A673 (cell line): ENCODE data around the gene LMO7. TPM values are rescaled to one million over a fixed set of nuclear protein-coding genes. Genes with fewer than 3 reads are reported as not detected.

Experiments used
- BruUV-seq: library from RNA; stranded (reverse); fragments of 400-500 nt; replicated peaks from 2 replicates; lab custom pipeline; 2021; lab: Mats Ljungman, UMichigan
- CTCF ChIA-PET: fragments of 300-600 bp; sonication (Branson Sonifier 250); formaldehyde crosslinking; loops from one replicate; lab custom pipeline; 2022; ENCODE audit warnings: antibody characterized with exemption; lab: Charles Lee
- POLR2A ChIA-PET: fragments of 300-600 bp; sonication (Branson Sonifier 250); formaldehyde crosslinking; loops from one replicate; lab custom pipeline; 2022; ENCODE audit warnings: antibody characterized with exemption; ENCODE audit not compliant: low non-redundant PET; lab: Charles Lee
- DNase-seq: peaks from one replicate; pipeline ENCODE4 v3.0.0-alpha.2; 2015; ENCODE audit warnings: low spot score
- H3K27ac ChIP-seq: fragments of 200-600 bp; sonication (generic); 2 replicates; pipeline ENCODE4 v1.5.1; 2016; ENCODE audit warnings: mixed run types, low read depth, mild to moderate bottlenecking, mixed read lengths, antibody characterized with exemption, low read length; ENCODE audit not compliant: poor library complexity, severe bottlenecking
- H3K27me3 ChIP-seq: fragments of 200-600 bp; sonication (generic); replicated peaks from 2 replicates; pipeline ENCODE4 v1.6.1; 2017; ENCODE audit warnings: mixed run types, low read depth, mild to moderate bottlenecking, mixed read lengths, antibody characterized with exemption, low read length; ENCODE audit not compliant: insufficient read depth, poor library complexity
- H3K36me3 ChIP-seq: fragments of 200-600 bp; sonication (generic); 2 replicates; pipeline ENCODE4 v1.6.1; 2016; ENCODE audit warnings: mixed run types, mild to moderate bottlenecking, mixed read lengths, antibody characterized with exemption, low read length; ENCODE audit not compliant: insufficient read depth, poor library complexity, severe bottlenecking
- H3K4me1 ChIP-seq: fragments of 200-600 bp; sonication (generic); 2 replicates; pipeline ENCODE4 v1.6.1; 2017; ENCODE audit warnings: mixed run types, mild to moderate bottlenecking, mixed read lengths, antibody characterized with exemption, low read length; ENCODE audit not compliant: insufficient read depth, poor library complexity, severe bottlenecking
- H3K4me3 ChIP-seq: fragments of 200-600 bp; sonication (generic); 2 replicates; pipeline ENCODE4 v1.5.1; 2016; ENCODE audit warnings: low read depth, mixed run types, mild to moderate bottlenecking, mixed read lengths, low read length; ENCODE audit not compliant: poor library complexity, severe bottlenecking
- H3K9me3 ChIP-seq: fragments of 200-600 bp; sonication (generic); 2 replicates; pipeline ENCODE4 v1.6.1; 2016; ENCODE audit warnings: mixed run types, low read depth, mild to moderate bottlenecking, mixed read lengths, antibody characterized with exemption, low read length; ENCODE audit not compliant: poor library complexity, severe bottlenecking
- EZH2 ChIP-seq: fragments of 200-600 bp; sonication (generic); IDR thresholded peaks from 2 replicates; pipeline ENCODE4 v1.6.1; 2017; ENCODE audit warnings: borderline replicate concordance, low read depth, mild to moderate bottlenecking, mixed read lengths, antibody characterized with exemption, low read length; ENCODE audit not compliant: poor library complexity, severe bottlenecking
- intact Hi-C: fragments of 100-400 bp; cut with micrococcal nuclease; formaldehyde crosslinking; loops from one replicate; pipeline ENCODE4 v1.10.0; 2022; ENCODE audit not compliant: unreplicated experiment
- total RNA-seq: library from RNA; stranded (reverse); gene quantifications from 2 replicates; pipeline ENCODE4 v1.2.3, GENCODE V29; 2021
- TF ChIP-seq, protein P1 (sequence below): fragments of 300-800, 200-600 bp; sonication (generic); conservative IDR thresholded peaks from 2 replicates; pipeline ENCODE4 v1.5.1; 2017; ENCODE audit warnings: low read depth, mild to moderate bottlenecking, antibody characterized with exemption, low read length, moderate library complexity, mixed read lengths

The LMO7 gene
- total RNA-seq, 1 experiment from 2014 or later = 20.3 TPM

DNA sequence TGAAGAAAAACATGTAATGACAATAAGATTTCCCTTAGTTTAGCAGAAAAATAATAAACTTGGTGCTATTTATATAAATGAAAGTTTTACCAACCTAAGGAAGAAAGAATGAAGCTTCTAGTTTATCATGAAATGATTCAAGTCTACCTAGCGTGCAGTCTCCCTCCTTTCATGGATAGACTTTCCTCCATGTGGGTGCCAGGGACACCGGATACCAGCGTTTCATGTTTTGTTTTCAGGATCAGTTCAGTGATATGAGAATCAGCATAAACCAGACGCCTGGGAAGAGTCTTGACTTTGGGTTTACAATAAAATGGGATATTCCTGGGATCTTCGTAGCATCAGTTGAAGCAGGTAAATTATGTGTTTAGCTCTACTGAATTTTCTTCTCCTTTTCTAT, 196.7 kb downstream of the LMO7 start:
- intact Hi-C loops = no loop called here
- TF ChIP-seq, protein P1, sequence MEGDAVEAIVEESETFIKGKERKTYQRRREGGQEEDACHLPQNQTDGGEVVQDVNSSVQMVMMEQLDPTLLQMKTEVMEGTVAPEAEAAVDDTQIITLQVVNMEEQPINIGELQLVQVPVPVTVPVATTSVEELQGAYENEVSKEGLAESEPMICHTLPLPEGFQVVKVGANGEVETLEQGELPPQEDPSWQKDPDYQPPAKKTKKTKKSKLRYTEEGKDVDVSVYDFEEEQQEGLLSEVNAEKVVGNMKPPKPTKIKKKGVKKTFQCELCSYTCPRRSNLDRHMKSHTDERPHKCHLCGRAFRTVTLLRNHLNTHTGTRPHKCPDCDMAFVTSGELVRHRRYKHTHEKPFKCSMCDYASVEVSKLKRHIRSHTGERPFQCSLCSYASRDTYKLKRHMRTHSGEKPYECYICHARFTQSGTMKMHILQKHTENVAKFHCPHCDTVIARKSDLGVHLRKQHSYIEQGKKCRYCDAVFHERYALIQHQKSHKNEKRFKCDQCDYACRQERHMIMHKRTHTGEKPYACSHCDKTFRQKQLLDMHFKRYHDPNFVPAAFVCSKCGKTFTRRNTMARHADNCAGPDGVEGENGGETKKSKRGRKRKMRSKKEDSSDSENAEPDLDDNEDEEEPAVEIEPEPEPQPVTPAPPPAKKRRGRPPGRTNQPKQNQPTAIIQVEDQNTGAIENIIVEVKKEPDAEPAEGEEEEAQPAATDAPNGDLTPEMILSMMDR = no peak
- TF ChIP-seq EZH2 = no peak
- Histone ChIP-seq H3K27ac (no peak overlapping the region), H3K9me3 (no peaks in the 10 kb centered on the region), H3K27me3 (no peaks in the 10 kb centered on the region), H3K36me3 (no peaks in the 10 kb centered on the region), H3K4me3 (no peak overlapping the region), H3K4me1 (no peaks in the 10 kb centered on the region)
- ChIA-PET CTCF (no interaction called here), POLR2A (no interaction called here)
- no TSS peak for BruUV-seq
- no peak for DNase-seq

DNA sequence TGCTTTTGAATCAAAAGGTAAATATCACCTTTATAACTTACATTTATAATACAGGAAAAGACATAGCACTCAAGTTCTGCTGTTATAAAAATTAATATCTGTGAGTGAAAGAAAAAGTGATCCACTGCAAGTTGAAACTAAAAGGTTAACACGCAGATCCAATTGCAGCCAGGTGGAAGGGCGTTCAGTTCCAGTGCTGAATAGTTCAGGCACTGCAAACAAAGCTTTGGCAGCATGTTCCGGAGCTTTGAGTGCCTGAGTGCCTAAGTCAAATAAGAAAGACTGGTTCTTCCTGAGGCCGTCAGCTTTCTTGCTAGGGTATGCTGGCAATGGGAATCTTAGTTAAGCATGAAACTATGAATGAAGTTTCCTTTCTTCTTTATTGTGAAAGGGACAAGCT, 200.3 kb downstream of the LMO7 start:
- TF ChIP-seq, protein P1 = no peak
- no peak for TF ChIP-seq EZH2
- no TSS peak for BruUV-seq
- intact Hi-C loops = no loop called here
- DNase-seq = no peak
- CTCF ChIA-PET = no interaction called here
- Histone ChIP-seq H3K27me3 (no peaks in the 10 kb centered on the region), H3K36me3 (no peaks in the 10 kb centered on the region), H3K4me1 (no peaks in the 10 kb centered on the region), H3K27ac (no peak overlapping the region), H3K4me3 (no peak overlapping the region), H3K9me3 (no peaks in the 10 kb centered on the region)
- POLR2A ChIA-PET = no interaction called here

DNA sequence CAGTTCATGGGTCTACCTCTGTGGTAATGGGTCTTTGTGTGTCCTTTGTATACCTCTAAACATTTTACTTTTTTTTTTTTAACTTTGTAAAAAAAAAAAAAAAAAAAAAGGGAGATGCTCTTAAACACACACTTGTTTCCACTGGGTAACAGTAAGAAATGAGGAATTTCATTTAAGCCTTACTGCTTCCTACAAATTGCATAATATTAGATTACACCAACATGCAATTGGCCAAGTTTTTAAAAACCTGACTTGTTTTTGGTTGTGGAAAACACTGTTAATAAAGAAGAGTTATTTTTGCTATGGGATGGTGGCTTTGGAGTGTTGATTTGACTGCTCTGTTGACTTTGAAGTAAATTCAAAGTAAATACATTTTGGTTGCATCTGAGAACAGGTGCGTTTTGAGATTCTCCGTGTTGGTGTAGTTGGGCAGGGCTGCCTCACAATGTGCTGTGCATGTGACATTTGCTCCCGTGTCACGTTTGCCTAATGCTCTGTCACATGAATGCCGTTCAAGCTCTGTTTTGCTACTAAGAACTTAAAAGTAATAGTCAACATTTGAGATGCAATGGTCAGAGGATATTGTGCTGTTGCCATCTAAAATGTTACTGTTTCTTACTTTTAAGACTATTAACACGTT, 202.4 kb downstream of the LMO7 start:
- Histone ChIP-seq H3K4me1 (no peaks in the 10 kb centered on the region), H3K27me3 (no peaks in the 10 kb centered on the region), H3K27ac (no peak overlapping the region), H3K9me3 (no peaks in the 10 kb centered on the region), H3K4me3 (no peak overlapping the region), H3K36me3 (no peaks in the 10 kb centered on the region)
- intact Hi-C loops = no loop called here
- CTCF ChIA-PET = no interaction called here
- BruUV-seq = no TSS peak
- no peak for DNase-seq
- POLR2A ChIA-PET = no interaction called here
- TF ChIP-seq, protein P1 = no peak
- TF ChIP-seq EZH2 = no peak
